Left lung (tissue), 10 donors: Measurements from ENCODE around the gene FSCN2. TPM values are rescaled to one million over a fixed set of nuclear protein-coding genes. Genes with fewer than 3 reads are reported as not detected.
A peak's percentile ranks its signal among the peaks of the same experiment; 100 is the strongest.

Experiments
- ATAC-seq: fragments of 200-7000 bp; cut with Tn5 transposase; one replicate; pipeline ENCODE4 v1.9.1; 2020; ENCODE audit warnings: moderate library complexity
- DNase-seq, 4 donors: peaks; one replicate each; pipeline ENCODE4 v3.0.0-alpha.2; 2013 to 2020
- H3K27ac ChIP-seq, 2 donors: fragments of 200-600 bp; sonication (generic) in 1 of 2; one replicate each; pipeline versions ENCODE4 v1.5.0 to v1.8.0; 2020 to 2021
- H3K27me3 ChIP-seq, 2 donors: fragments of 200-600 bp; sonication (generic) in 1 of 2; one replicate each; pipeline versions ENCODE4 v1.5.0 to v1.8.0; 2020 to 2021
- H3K36me3 ChIP-seq, 2 donors: fragments of 200-600 bp; sonication (generic) in 1 of 2; one replicate each; pipeline versions ENCODE4 v1.5.0 to v1.8.0; 2020 to 2021
- H3K4me1 ChIP-seq, 2 donors: fragments of 200-600 bp; one replicate each; pipeline ENCODE4 v1.8.0; 2021
- H3K4me3 ChIP-seq, 2 donors: fragments of 200-600 bp; sonication (generic) in 1 of 2; one replicate each; pipeline versions ENCODE4 v1.5.0 to v1.8.0; 2020 to 2021; ENCODE audit warnings: mild to moderate bottlenecking in 1 of 2
- H3K9me3 ChIP-seq, 2 donors: fragments of 200-600 bp; sonication (generic) in 1 of 2; one replicate each; pipeline versions ENCODE4 v1.5.0 to v1.8.0; 2020 to 2021
- intact Hi-C, 2 donors: fragments of 100-400 bp; cut with DNase I; formaldehyde crosslinking; loops; one replicate each; pipeline versions ENCODE4 v1.11.2 to v1.14.2; 2022
- polyA plus RNA-seq, 6 donors: library from polyadenylated mRNA; unstranded; fragments of 120-200 nt; gene quantifications; one replicate each; pipeline ENCODE4 v1.2.1, GENCODE V29; 2013; ENCODE audit not compliant: insufficient read length in 6 of 6
- total RNA-seq, 2 donors: library from RNA; stranded (reverse); fragmentation: NEBNext Ultra II Directional; extraction: Animal tissue kit (Norgen Biotek cat#: 25700); gene quantifications; one replicate each; pipeline ENCODE4 v1.2.1, GENCODE V29; 2021
- TF ChIP-seq, protein P1 (sequence below), 2 donors: fragments of 200-600 bp; sonication (generic) in 1 of 2; IDR thresholded peaks; one replicate each; pipeline versions ENCODE4 v1.5.0 to v1.8.0; 2021; ENCODE audit warnings: antibody characterized with exemption in 2 of 2
- donor health status: DM: no; HTN: yes; CAD: no.
- donor health status: DM: no; HTN: no; CAD: no.

FSCN2 gene
- total and polyA plus RNA-seq, 8 donors: 0.92 to 3.4 (median 1.9) TPM

DNA sequence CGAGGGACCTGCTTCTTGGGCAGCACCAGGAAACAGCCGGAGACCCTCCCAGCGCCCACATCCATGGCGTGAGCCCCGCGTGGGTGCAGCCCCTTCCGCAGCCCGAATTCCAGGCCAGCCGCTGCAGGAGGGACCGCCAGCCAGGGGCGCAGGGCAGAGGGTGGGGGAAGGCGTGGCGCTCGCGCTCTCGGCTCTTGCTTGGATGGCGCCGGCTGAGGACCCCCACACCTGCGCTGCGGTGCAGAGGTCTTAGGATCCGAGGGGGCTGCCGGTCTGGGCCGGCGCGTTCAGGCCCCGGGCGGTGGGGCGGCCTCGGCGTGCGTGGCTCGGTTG, 44.3 kb upstream of the FSCN2 start:
- Histone ChIP-seq H3K36me3 (no peaks in the 10 kb centered on the region), H3K27ac (no peak overlapping the region), H3K27me3 (peaks cover 0 to 40% of the 10 kb centered on the region in 2 donors), H3K4me1 (peaks cover 12 to 46% of the 10 kb centered on the region in 2 donors), H3K9me3 (no peaks in the 10 kb centered on the region), H3K4me3 (peak overlapping the region; percentile 9 to 22)
- TF ChIP-seq, protein P1, sequence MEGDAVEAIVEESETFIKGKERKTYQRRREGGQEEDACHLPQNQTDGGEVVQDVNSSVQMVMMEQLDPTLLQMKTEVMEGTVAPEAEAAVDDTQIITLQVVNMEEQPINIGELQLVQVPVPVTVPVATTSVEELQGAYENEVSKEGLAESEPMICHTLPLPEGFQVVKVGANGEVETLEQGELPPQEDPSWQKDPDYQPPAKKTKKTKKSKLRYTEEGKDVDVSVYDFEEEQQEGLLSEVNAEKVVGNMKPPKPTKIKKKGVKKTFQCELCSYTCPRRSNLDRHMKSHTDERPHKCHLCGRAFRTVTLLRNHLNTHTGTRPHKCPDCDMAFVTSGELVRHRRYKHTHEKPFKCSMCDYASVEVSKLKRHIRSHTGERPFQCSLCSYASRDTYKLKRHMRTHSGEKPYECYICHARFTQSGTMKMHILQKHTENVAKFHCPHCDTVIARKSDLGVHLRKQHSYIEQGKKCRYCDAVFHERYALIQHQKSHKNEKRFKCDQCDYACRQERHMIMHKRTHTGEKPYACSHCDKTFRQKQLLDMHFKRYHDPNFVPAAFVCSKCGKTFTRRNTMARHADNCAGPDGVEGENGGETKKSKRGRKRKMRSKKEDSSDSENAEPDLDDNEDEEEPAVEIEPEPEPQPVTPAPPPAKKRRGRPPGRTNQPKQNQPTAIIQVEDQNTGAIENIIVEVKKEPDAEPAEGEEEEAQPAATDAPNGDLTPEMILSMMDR (IDR thresholded peaks at IDR 0.05): no peak
- intact Hi-C loops: loop anchor here (5.0 to 10.0 kb wide), 4 partner anchors 79 to 232 kb away; partner anchors contain the start of gene BAHCC1 (in 1 of the 2)
- DNase-seq: no peak
- no peak for ATAC-seq

DNA sequence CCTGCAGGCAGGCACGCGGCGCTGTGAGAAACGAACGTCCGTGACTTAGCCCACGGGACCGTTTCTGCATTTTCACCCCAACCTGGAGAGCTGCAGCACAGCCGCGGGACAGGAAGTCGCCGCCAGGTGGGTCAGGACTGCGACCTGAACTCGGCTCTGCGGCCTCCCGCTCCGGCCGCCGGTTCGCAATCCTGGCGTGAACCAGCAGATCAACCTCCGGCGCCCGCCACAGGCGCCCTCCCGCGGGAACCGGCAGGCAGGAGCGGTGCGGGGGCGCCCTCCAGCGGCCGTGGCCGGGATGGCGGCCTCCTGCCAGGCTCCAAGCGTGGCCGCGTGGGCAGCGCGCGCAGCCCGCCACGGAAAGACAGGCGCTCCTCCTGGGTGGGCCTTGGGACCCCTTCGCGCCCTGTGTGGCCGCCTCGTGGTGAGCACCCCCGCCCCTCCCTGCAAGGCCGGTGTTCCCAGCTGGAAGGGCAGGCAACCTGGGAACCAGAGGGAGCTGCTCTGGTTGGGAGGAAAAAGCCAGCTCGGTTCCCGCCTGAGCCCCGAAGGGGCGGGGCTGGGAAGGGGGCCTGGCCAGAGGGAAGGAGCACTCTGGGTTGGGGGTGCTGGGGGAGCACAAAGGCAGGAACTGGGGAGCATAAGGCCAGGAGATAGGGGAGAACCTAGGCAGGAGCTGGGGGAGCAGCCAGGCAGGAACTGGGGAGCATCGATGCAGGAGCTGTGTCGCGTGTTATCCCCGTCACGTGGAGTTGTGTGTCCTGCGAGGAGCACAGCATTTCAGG, 43.8 kb upstream of the FSCN2 start:
- Histone ChIP-seq H3K27ac (no peak overlapping the region), H3K4me1 (peaks cover 12 to 49% of the 10 kb centered on the region in 2 donors), H3K4me3 (peak overlapping the region; percentile 9 to 22), H3K27me3 (peaks cover 0 to 40% of the 10 kb centered on the region in 2 donors), H3K9me3 (no peaks in the 10 kb centered on the region), H3K36me3 (no peaks in the 10 kb centered on the region)
- peak; percentile 89 for ATAC-seq
- TF ChIP-seq, protein P1 (IDR thresholded peaks at IDR 0.05): peak; percentile 97 to 100
- intact Hi-C loops: loop anchor here (5.0 to 10.0 kb wide), 4 partner anchors 80 to 232 kb away; partner anchors contain the start of gene BAHCC1 (in 1 of the 2)
- DNase-seq: peak; percentile 73 to 99 (median 90)

DNA sequence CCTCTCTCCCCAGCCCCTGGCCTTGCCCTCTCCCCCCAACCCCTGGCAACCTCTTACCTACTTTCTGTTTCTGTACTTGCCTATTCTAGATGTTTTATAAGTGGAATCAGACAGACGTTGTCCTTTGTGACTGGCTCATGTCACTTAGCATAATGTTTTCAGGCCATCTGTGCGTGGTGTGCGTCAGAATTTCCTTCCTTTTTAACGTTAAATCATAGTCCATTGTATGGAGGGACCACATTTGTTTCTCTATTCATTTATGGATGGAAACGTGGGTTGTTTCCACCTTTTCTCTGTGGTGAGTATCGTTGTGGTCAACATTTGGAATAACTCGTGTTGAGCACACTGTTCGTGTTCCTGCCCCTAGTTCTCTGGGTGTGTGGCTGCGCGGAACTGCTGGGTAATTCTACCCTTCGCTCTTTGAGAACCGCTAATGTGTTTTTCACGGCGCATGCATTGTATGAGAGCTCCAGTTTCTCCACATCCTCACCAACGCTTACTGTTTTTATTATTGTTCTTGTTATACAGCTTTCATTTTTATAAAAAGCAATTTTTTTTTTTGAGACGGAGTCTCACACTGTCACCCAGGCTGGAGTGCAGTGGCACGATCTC, 41.9 kb upstream of the FSCN2 start:
- intact Hi-C loops: loop anchor here (10.0 kb wide), 3 partner anchors 82 to 222 kb away; partner anchors contain the start of gene BAHCC1 (in 1 of the 2)
- Histone ChIP-seq H3K9me3 (no peaks in the 10 kb centered on the region), H3K36me3 (no peaks in the 10 kb centered on the region), H3K4me1 (peaks cover 15 to 48% of the 10 kb centered on the region in 2 donors), H3K4me3 (no peak overlapping the region), H3K27me3 (peaks cover 0 to 30% of the 10 kb centered on the region in 2 donors), H3K27ac (no peak overlapping the region)
- TF ChIP-seq, protein P1 (IDR thresholded peaks at IDR 0.05): no peak
- DNase-seq (no peak), ATAC-seq (no peak)

DNA sequence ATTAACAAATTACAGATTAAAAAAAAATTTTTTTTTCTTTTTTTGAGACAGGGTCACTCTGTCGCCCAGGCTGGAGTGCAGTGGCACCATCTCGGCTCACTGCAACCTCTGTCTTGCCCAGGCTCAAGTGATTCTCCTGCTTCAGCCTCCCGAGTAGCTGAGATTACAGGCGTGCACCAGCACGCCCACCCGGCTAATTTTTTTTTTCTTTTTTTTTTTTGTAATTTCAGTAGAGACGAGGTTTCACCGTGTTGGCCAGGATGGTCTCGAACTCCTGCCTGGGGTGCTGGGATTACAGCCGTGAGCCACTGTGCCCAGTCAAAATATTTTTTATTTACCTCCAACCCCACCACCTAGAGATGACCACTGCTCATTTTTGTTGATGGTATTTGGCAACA, 41.1 kb upstream of the FSCN2 start:
- ATAC-seq (no peak), DNase-seq (no peak)
- H3K36me3 ChIP-seq: no peaks in the 10 kb centered on the region
- TF ChIP-seq, protein P1 (IDR thresholded peaks at IDR 0.05): no peak
- peaks cover 0 to 22% of the 10 kb centered on the region in 2 donors for H3K27me3 ChIP-seq
- no peak overlapping the region for H3K27ac ChIP-seq
- H3K4me1 ChIP-seq: peaks cover 15 to 42% of the 10 kb centered on the region in 2 donors
- intact Hi-C loops: loop anchor here (10.0 kb wide), 3 partner anchors 82 to 222 kb away; partner anchors contain the start of gene BAHCC1 (in 1 of the 2)
- H3K4me3 ChIP-seq: peak overlapping the region; percentile 53 to 81
- H3K9me3 ChIP-seq: no peaks in the 10 kb centered on the region
